HG03442 (cell line): Measurements from ENCODE around the gene TMEM132D.
"Not testable (repeated sequence)": the region's sequence is repeated elsewhere in the genome, so short reads cannot be mapped to it uniquely, and the experiment has no call there.

ENCODE experiments used
- ATAC-seq: cut with Tn5 transposase; IDR thresholded peaks from one replicate; pipeline ENCODE4 v1.9.1; 2021; ENCODE audit warnings: mild to moderate bottlenecking, moderate library complexity; ENCODE audit not compliant: unreplicated experiment

The TMEM132D gene

DNA sequence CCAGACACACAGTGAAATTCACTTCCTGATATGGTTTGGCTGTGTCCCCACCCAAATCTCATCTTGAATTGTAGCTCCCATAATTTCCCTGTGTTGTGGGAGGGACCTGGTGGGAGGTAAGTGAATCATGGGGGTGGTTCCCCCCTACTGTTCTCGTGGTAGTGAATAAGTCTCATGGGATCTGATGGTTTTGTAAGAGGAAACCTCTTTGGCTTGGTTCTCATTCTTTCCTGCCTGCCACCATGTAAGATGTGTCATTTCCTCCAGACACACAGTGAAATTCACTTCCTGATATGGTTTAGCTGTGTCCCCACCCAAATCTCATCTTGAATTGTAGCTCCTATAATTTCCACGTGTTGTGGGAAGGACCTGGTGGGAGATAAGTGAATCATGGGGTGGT lies 354.8 kb downstream of the TMEM132D start:
- ATAC-seq, result not testable (repeated sequence)

DNA sequence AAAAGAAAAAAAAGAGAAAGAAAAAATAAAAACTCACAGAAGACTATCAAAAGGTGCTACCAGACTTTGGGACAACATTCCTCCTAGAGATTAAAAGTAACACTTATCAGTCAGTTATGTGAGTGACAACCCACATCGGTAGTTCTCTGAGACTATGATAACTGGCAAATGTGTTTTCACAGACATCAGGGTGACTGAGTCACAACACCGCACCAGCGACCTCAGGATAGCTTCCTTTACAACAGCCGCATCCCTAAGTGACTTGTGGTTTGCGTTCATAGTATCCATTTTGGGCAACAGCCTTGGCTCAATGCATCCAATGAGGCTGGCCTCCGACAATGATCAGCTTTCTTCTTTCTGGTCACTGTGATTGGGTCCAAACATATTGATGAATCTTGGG lies 359.1 kb downstream of the TMEM132D start:
- ATAC-seq, result no peak

DNA sequence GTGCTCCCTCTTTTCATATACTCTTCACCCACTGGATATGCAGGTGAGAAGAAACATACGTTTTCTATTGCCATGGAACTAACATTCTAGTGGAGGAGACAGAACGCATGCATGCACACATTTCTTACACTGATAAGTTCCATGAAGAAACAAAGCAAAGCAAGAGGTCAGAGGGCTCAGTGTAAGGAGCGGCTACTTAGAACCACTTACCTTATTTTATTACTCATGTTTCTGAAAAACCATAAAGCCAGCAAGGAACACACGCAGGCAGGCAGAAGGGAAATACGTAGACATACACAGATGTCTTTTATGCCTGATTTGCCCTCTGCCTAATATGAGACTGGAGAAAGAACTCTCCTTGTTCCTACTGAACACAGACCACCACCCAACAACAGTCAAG lies 362.9 kb downstream of the TMEM132D start:
- ATAC-seq, result no peak

DNA sequence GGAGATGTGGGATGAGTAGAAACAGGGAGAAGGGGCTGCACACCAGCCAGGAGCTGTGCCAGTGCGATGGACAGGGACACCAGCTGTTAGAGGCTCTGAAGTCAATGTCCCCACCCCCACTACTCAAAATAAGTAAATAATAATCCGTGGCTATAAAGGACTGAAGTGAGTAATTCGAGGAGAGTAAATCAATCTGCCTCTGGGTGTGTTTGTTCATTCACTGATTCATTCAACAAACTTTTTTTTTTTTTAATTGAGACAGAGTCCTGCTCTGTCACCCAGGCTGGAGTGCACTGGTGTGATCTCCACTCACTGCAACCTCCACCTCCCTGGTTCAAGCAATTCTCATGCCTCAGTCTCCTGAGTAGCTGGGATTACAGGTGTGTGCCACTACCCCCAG lies 363.6 kb downstream of the TMEM132D start:
- no peak for ATAC-seq

DNA sequence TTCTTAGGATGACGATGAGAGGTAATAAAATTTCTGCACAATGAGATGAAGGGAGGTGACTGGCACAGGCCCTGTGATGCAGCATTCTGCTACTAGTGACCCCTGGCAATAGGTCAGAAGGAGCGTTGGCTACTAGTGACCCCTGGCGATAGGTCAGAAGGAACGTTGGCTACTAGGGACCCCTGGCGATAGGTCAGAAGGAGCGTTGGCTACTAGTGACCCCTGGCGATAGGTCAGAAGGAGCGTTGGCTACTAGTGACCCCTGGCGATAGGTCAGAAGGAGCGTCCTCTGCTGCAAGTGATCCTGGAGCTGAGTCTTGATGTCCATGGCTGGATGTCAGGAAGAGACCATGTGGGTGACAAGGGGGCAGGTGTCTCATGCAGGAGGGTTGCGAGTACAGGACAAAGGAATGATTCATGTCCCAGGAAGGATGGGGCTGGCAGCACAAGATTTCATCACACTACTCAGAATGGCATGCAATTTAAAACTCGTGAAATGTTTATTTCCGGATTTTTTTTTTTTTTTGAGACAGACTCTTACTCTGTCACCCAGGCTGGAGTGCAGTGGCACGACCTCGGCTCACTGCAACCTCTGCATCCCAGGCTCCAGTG lies 365.0 kb downstream of the TMEM132D start:
- ATAC-seq, result not testable (repeated sequence)

DNA sequence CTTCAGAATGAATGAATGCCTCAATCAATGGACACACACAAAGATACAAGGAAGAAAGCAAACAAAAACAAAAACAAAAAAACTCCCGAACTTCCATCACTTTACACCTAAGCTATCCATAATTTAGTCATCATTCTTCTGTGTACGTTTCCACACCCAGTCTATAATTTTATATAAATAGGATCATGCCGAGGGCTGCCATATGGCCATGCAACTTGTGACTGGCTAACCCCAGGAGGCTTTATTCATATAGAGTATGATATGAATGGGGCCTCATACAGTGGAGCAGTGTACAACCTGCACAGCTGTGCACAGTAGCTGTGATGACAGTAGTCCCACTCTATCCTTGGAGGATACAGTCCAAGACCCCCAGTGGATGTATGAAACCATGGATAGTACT lies 365.7 kb downstream of the TMEM132D start:
- no peak for ATAC-seq

DNA sequence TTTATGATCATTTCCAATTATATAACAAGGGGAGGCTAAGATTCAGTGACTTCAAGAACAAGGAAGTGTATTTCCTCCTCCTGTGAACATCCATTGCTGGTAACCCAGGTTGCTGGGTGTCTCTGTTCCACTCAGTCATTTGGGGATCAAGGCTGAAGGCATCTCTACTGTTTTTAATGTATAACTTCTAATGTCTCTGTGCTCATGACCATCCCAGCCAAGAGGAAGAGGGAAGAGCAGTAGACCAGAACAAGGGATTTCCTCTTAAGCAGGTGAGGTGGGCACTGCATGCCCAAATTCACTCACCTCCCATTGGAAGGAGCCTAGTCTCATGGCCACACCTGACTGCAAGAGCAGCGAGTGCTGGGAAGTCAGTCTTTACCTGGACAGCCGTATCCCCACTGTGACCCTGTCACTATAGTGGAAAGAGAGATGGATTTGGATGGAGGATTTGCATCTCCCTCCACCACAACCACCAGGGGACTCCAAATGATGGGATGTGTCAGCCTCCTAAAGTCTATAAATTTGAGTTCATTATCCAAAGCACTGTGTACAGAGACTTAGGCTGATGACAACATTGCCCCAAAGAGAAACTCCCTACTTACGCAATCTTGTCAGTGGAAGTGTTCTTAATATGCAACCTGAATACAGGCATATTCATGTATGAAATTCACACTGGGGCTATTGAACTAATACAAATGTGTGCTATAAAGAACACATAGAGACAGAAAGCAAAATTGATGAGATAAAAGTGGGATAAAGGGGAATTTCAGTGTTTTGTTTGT lies 368.7 kb downstream of the TMEM132D start:
- no peak for ATAC-seq

DNA sequence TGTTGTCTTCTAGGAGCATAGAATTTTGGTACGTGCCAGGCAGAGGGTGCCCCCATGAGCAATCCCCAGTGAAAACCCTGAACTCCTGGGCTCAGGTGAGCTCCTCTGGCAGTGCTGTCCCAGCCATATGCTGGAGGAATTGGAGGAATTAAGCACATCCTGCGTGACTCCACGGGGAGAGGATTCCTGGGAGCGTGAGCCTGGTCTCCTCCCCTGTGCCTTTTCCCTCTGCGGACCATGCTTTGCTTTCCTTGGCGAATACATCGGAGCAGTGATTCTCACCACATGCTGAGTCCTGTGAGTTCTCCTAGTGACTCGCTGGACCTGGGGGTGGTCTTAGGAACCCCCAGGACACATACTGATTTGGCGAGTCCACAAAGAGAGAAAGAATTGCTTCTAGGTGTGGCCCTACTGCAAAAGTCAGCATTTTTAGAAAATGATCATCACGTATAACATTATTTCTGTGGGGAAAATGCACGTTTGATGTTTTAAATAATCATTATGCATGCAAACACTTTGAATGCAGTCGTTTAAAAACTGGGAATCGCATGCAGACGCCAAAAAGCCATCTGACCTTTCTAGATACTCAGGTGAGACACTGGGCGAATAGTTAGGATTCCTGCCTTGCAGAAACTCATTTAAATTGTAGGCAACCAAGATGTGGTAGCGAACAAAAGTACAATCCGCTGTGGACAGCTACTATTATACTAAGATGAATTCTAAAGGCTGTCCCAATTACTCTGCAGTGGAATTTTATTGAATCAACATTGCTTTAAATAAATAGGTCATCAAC lies 370.9 kb downstream of the TMEM132D start:
- no peak for ATAC-seq

DNA sequence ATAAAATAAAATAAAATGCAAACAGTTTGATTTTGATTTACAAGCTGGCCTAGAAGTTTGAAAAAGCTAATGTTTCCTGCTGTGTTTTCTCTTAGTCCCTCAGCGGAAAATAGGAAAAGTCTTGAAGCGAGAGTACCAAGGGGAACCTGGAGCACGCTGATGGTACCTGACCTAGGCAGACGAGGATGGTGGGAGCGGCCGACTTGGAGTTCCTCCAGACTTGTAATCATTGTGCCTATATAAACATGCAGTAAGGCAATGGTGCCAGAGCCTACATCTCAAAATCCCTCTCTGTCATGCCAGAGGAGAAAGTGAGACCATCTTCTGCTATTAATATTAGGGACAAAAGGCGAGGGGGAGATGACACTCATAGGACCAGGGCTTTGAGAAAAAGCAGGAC lies 371.7 kb downstream of the TMEM132D start:
- ATAC-seq, result no peak

DNA sequence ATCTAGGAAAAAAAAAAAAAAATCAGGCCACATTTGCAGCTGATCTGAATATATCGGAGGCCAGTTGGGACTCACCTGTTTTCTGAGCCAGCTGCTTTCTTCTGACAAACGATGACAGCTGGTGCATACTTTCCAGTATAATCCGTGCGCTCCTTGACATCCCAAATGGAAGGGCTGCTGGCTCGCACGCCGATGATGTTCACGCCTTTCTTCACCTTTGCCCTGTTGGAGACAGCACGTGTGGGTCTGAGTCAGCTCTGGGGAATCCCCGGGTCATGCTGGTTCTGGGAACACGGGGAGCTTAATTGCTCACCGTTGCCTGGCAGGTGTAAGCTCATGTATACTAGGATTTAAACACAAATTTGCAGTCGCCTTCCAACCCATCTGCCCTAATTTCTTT lies 372.8 kb downstream of the TMEM132D start:
- no peak for ATAC-seq

DNA sequence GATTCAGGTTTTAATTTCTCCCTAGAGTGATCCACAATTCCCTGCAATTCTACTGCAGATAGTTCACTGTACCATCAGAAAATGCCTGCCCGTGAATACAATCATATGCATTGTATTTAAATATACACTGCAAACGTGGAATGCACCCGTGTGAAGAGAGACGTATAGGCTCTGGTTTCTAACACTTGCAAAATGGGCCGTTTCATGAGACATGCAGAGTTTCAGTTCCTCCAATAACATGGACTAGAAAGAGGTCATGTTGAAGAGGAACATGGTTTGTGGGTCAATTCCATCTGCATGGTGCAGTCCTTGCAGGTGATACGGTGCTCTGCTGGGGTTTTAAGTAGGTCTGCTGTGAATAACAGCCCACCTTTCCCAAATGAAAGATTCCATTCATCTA lies 373.3 kb downstream of the TMEM132D start:
- no peak for ATAC-seq

DNA sequence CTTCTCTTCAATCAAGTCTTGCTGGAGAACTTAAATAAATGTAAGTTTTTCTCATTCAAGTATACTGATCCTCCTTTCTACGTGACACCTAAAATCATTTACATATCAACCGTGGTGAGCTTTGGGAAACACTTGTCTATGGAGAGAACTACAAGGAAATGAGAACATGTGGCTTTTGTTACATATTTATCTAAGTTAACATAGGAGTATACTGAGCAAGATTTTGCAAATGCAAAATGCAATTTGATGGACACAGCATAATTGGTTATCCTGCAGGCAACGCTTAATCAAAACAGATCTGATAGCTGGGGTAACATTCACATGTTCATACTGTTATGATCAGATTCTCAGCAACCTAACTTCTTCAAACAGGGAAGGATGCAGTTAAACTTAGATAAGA lies 376.3 kb downstream of the TMEM132D start:
- no peak for ATAC-seq

DNA sequence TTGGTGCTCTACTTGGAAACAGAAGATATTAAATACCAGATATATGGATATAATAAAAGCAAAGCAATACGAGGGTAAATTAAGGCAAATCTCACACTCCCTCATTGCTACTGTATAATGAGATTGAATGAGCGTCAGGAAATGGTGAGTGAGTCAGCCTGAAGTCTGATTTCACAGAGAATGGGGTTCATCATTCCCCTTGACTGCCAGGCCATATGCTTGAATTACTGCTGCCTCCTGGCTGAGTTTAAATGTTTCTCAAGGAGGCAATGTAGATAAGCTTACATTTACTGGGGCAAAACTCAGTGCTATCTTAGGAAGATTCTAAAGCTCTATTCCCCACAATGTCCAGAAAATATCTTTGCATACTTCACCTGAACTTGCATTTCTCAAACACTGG lies 380.2 kb downstream of the TMEM132D start:
- no peak for ATAC-seq

DNA sequence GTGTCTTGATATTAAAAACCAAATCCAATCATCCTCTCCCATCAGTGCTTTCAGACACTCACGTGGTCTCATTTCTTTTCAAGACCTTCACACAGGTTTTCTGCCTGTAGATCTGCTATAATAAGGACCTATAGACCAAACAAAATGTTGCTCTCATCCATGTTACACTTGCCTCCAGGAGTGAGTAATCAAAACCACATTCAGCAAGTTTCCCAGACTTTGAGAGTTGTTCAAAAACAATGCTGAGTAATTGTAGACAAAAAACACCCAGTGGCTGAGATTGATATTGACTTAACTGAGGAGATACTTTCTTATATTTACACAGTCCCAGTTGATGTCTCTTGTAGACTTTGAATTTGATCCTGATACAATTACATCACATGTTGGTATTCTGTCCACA lies 383.1 kb downstream of the TMEM132D start:
- ATAC-seq, result no peak

DNA sequence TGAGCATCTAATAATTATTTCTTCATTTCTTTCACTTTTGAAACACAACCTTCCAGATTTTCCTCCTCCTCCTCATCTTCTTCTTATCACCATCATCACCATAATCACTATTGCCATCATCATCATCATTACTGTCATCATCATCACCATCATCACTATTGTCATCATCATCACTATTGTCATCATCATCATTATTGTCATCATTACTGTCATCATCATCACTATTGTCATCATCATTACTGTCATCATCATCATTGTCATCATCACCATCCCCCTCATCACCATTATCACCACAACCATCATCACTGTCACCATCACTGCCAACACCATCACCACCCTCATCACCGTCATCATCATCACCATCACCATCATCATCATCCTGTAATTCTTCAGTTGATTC lies 400.0 kb downstream of the TMEM132D start:
- no peak for ATAC-seq

DNA sequence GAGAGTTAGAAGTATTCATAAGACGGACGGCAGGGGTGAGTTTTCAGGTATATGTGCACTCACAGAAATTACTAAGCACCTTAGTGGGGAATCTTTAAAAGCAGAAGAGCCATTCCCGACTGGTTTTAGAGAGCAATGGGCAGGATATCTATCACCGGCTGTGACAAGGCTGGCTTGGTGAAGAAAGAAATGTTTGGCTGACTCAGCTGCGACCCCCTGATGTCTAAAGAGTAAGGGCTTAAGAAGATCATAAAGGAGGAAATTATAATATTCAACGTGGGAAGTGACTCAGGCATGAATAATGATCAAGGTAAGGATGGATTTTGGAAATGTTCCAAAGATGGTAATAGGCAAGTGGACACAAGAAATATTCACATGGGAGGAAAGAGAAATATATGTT lies 407.6 kb downstream of the TMEM132D start:
- ATAC-seq, result no peak

DNA sequence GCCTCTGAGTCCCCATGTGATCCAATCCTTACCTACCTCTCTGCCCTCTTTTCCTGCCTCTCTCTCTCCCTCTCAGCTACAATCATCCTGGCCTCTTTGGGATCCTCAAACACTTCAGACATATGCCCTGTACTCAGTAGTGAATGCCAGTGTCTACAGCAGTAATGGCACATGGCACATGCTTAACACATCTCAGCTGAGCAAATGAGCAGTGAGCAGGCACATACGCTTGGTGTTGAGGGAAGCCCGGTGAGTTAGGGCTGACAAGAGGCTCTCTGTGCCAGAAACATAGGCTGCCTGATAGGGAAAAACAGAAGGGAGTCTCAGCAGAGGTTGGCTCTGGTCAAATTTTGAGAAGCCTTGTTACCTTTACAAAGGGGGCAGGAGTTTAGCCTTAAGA lies 409.1 kb downstream of the TMEM132D start:
- no peak for ATAC-seq

DNA sequence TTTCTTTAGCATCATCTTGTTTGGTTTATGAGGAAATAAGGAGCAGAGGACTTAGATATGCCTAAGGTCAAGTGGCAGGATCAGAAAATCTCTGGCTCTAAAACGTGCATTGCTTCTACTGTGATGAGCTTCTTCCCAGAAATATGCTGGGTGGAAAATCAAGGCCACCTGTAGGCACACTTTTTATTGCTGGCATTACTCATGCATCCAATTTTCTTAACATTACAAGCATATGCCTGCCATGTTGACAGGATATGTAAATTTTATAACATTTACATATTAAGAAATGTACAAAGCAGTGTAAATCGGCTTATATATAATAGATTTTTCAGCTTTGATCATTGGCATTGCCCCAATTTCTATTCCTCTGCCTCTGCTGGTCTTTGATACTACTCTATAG lies 409.6 kb downstream of the TMEM132D start:
- no peak for ATAC-seq

DNA sequence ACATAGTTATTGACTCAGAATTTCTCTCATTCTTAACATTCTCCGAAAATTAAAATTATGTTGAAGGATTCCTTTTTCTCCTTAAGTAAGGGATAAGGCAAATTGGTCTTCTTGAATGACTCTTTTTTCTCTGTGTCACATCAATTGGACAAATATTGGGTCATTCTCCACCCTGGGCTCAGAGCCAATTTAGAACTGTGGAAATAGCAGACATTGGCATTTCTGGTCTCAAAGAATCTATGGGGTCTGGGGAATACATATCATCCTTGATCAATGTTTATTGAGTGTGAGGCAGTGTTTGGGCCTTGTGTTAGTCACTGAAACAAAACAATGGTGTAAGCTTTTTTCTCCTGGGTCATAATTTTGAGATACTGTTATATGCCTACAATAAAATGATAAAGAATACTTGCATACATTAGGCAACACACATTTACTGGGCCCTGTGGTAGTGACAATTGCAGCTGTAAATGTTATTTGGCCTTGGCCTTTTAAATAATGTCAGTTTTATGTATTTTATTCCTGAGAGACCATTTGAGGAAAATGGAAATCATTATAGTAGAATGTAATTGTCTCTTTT lies 414.6 kb downstream of the TMEM132D start:
- no peak for ATAC-seq

DNA sequence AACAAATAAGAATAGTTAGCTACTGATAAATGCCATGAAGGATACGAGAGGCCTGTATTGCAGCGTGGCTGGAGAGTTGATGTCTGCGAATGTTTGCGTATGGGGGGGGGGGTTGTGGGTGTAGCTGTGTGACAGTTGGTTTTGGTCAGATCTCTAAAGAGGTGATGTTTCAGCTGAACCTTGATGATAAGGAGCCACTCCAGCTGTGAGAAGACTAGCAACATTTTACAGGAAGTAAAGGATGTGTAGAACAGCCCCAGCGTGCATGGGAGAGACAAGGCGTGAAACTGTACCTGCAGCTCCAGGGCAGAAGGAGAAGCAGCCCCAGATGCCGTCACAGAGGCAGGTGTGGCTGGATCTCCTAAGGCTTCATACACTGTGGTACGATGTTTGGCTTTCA lies 416.9 kb downstream of the TMEM132D start:
- ATAC-seq, result no peak

DNA sequence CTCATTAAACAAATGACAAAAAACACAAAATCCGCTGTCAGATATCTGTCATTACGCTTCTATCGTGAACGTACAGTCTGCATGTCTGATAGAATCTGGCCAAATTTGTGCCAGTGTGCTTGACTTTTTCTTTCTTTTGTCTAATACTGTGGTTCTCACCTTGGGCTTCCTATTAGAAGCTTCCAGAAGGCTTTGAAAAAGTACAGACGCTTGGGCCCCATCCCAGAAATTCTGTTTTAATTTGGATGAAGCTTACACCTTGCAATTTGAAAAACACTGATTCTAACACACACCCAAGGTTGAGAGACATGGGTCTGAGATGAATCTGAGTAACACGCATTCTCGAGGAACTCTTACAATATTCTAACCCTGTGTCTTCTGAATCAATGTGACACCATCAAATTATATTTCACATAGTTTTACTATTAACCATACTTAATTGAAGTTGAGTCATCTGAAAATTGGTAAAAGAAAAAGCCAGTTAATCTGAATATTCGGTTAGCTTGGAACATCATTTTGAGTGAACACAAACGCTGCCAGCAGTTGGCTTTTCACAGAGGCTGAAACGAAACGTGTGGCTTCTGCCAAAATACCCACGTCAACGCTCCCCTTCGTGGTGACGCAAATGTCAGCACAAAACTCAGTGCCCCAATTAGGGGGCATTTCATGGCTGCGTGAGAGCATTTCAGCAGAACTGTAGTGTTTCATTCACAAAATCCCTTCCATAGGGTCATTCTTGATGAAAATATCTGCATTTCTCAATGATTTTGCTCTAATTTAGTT lies 420.5 kb downstream of the TMEM132D start:
- no peak for ATAC-seq
